Activated CD4-positive, alpha-beta memory T cell treated with anti-CD3 and anti-CD28 coated beads for 36 hours (primary cell): ENCODE measurements around the gene MCM8. TPM values are rescaled to one million over a fixed set of nuclear protein-coding genes. Genes with fewer than 3 reads are reported as not detected.

Experiments used
- CTCF ChIA-PET: fragments of 350-600 bp; sonication (Branson Sonifier 250); formaldehyde crosslinking; loops from one replicate; lab custom pipeline; 2021; ENCODE audit warnings: antibody characterized with exemption, inconsistent platforms; lab: Charles Lee
- POLR2A ChIA-PET: fragments of 350-600 bp; sonication (Branson Sonifier 250); formaldehyde crosslinking; loops from one replicate; lab custom pipeline; 2021; ENCODE audit warnings: antibody characterized with exemption; lab: Charles Lee
- DNase-seq: peaks from one replicate; pipeline ENCODE4 v3.0.0-alpha.2; 2020
- H3K27ac Mint-ChIP-seq: one replicate; pipeline ENCODE4 v1.8.0; 2021; ENCODE audit warnings: mixed read lengths
- H3K27me3 Mint-ChIP-seq: one replicate; pipeline ENCODE4 v1.8.0; 2021; ENCODE audit warnings: mixed read lengths
- H3K36me3 Mint-ChIP-seq: one replicate; pipeline ENCODE4 v1.8.0; 2021; ENCODE audit warnings: mixed read lengths
- H3K4me1 Mint-ChIP-seq: one replicate; pipeline ENCODE4 v1.8.0; 2021; ENCODE audit warnings: low read depth, mixed read lengths
- H3K4me3 Mint-ChIP-seq: one replicate; pipeline ENCODE4 v1.8.0; 2021; ENCODE audit warnings: mild to moderate bottlenecking, mixed read lengths
- H3K9me3 Mint-ChIP-seq: one replicate; pipeline ENCODE4 v1.8.0; 2021; ENCODE audit warnings: mixed read lengths
- intact Hi-C: fragments of 100-400 bp; cut with micrococcal nuclease; formaldehyde crosslinking; loops from one replicate; pipeline ENCODE4 v1.15.1; 2023
- total RNA-seq, 2 experiments: library from RNA; stranded (reverse); gene quantifications; one replicate each; pipeline ENCODE4 v1.2.3, GENCODE V29; 2021

MCM8 gene
- total RNA-seq, 2 experiments from 2014 or later = 46.8 to 50.7 TPM

- intact Hi-C loops = no loop called here
- Mint-ChIP-seq H3K4me1 (peaks cover 5% of the 10 kb centered on the region), H3K9me3 (no peaks in the 10 kb centered on the region), H3K4me3 (no peak overlapping the region), H3K27me3 (peaks cover 22% of the 10 kb centered on the region), H3K36me3 (peaks cover 1% of the 10 kb centered on the region), H3K27ac (no peak overlapping the region)
- POLR2A ChIA-PET = no interaction called here
- CTCF ChIA-PET = no interaction called here
- no peak for DNase-seq
These were observed 97.9 kb downstream of the MCM8 start for GRCh38 chr20:6048391-6048790.

Other genes with a start within 250 kb of the MCM8 start
- gene SHLD1, start 200.3 kb upstream of the MCM8 start, total RNA-seq = 1 to 10 TPM; 9.0 to 9.8 TPM
- under 1 TPM in 1 of 2 experiments, not detected in 1; 0.21 TPM for gene CHGB, start 39.1 kb upstream of the MCM8 start, total RNA-seq
- gene TRMT6, start 119 bp upstream of the MCM8 start, total RNA-seq = 10 to 100 TPM; 24.9 to 27.1 TPM
- 10 to 100 TPM; 36.5 to 38.4 TPM for gene CRLS1, start 55.5 kb downstream of the MCM8 start, total RNA-seq
- gene LRRN4, start 103.4 kb downstream of the MCM8 start, total RNA-seq = not detected
- under 1 TPM; 0.05 to 0.33 TPM for gene FERMT1, start 172.4 kb downstream of the MCM8 start, total RNA-seq